IPS-20b (cell line): ENCODE measurements around the gene SLC44A5.
"Not testable (repeated sequence)": the region's sequence is repeated elsewhere in the genome, so short reads cannot be mapped to it uniquely, and the experiment has no call there.

Experiments used
- H3K27ac ChIP-seq: one replicate; pipeline ENCODE4 v1.5.1; 2013; ENCODE audit warnings: low read length
- H3K27me3 ChIP-seq: 2 replicates; pipeline ENCODE4 v1.6.1; 2013; ENCODE audit warnings: mild to moderate bottlenecking, low read length, inconsistent platforms; ENCODE audit not compliant: insufficient read depth
- H3K36me3 ChIP-seq: 2 replicates; pipeline ENCODE4 v1.6.1; 2013; ENCODE audit warnings: low read depth, mild to moderate bottlenecking, inconsistent platforms, low read length, moderate library complexity; ENCODE audit not compliant: insufficient read depth
- H3K4me1 ChIP-seq: 2 replicates; pipeline ENCODE4 v1.6.1; 2013; ENCODE audit warnings: mild to moderate bottlenecking, control low read depth, inconsistent platforms, low read length, moderate library complexity; ENCODE audit not compliant: insufficient read depth
- H3K4me3 ChIP-seq: 2 replicates; pipeline ENCODE4 v1.5.1; 2013; ENCODE audit warnings: mild to moderate bottlenecking, low read length, inconsistent platforms
- H3K9ac ChIP-seq: 2 replicates; pipeline ENCODE4 v1.6.1; 2013; ENCODE audit warnings: low read depth, mild to moderate bottlenecking, inconsistent platforms, low read length, moderate library complexity
- H3K9me3 ChIP-seq: 2 replicates; pipeline ENCODE4 v1.6.1; 2013; ENCODE audit warnings: mild to moderate bottlenecking, low read depth, low read length, inconsistent platforms; ENCODE audit not compliant: insufficient read depth

The SLC44A5 gene

DNA sequence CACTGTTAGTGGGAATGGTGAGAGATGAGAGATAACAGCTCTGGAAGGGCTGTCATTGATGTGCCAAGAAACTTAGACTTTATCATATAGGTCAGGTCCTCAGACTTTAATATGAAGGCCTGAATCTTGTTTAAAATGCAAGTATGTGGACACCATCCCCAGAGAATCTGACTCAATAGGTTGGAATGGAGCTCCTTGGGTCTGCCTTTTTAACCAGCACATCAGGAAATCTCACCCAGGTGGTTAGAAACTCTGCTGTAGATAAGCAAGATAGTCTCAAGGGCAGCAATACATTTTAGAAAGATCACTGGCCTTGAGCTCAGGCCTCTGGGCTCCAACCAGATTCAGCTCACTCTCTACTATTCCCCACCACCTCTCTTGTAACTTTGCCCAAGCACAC is 180.4 kb downstream of the SLC44A5 start:
- no peaks in the 10 kb centered on the region for H3K27me3 ChIP-seq

DNA sequence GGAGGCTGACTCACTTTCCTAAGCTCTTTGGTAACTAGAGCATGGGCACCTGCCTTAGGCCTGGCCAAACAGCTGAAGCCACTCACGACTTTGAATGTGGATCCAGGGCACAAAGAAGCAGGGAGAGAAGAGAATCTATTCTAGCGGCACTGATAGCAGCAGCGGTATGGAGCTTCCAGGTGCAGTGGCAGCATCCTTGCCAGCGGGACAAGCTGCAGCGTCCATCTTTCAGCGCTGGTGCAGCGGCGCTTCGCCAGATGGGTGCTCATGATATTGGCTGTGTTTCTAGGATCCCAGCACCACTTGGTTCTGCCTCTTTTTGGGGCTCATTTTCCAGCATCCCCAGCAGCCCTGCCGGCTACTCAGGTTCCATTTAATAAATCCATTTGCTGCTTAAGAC is 184.2 kb downstream of the SLC44A5 start:
- H3K27ac ChIP-seq, result no peak overlapping the region
- H3K9ac ChIP-seq, result no peak overlapping the region
- H3K36me3 ChIP-seq, result no peaks in the 10 kb centered on the region
- no peaks in the 10 kb centered on the region for H3K27me3 ChIP-seq
- H3K4me1 ChIP-seq, result 0 out of 2 replicates have a peak, but pooled peaks cover 4% of the 10 kb centered on the region
- H3K9me3 ChIP-seq, result no peaks in the 10 kb centered on the region
- H3K4me3 ChIP-seq, result no peak overlapping the region

More for the DNA sequence above, 180.4 kb downstream of the SLC44A5 start:
- Histone ChIP-seq H3K4me3 (no peak overlapping the region), H3K27ac (no peak overlapping the region), H3K36me3 (no peaks in the 10 kb centered on the region), H3K9ac (no peak overlapping the region), H3K4me1 (no peaks in the 10 kb centered on the region), H3K9me3 (no peaks in the 10 kb centered on the region)

DNA sequence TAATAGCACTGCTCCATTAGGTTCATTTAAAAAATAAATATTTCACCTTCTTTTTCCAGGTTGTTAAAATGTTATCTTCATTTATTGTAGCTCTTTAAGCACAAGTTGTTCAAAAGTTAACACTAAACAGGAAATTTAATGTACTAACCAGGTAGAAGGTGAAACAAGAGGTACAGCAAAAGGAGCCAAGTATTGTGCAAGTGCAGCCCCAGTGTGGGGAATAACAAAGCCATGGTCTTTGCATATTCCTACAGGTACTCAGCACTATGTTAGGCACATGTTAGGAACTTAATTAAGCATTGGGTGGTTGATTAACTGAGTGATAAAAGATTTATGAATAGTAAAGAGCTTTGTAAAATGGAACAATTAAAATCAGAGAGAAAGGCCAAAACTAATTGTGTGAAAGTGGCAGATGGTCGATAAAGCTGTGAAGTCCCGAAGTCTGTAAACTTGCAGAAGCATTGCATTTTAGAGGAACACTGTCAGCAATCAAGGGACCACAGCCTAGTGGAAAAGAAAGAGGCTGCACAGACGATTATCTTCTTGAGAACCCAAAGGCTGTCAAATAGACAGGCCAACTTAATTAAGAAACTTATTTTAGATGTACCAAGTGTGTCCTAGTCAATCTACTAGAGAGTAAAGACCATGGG is 185.8 kb downstream of the SLC44A5 start:
- no peaks in the 10 kb centered on the region for H3K27me3 ChIP-seq
- H3K9me3 ChIP-seq, result no peaks in the 10 kb centered on the region
- no peak overlapping the region for H3K4me3 ChIP-seq
- H3K9ac ChIP-seq, result no peak overlapping the region
- 0 out of 2 replicates have a peak, but pooled peaks cover 4% of the 10 kb centered on the region for H3K4me1 ChIP-seq
- no peak overlapping the region for H3K27ac ChIP-seq
- no peaks in the 10 kb centered on the region for H3K36me3 ChIP-seq

DNA sequence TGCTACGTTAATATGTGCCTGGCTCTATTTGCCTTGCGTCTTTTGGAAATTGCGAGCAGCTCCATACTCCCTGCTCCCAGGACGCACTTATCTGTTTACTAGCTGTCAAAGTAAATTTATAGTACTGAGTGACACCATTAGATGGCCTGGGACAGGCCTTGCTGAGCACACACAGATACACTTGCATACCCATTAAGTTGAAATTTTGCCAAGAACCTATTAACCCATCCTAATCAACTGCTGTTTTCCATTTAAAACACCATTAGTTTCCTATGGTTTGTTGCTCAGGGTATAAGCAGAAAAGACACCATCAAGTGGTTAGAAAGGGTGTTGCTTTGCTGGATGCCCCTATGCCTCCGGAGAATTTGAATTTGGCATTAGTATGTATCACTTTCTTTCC is 187.3 kb downstream of the SLC44A5 start:
- Histone ChIP-seq H3K4me3 (no peak overlapping the region), H3K27ac (no peak overlapping the region), H3K4me1 (0 out of 2 replicates have a peak, but pooled peaks cover 4% of the 10 kb centered on the region), H3K27me3 (no peaks in the 10 kb centered on the region), H3K36me3 (no peaks in the 10 kb centered on the region), H3K9ac (no peak overlapping the region), H3K9me3 (no peaks in the 10 kb centered on the region)

DNA sequence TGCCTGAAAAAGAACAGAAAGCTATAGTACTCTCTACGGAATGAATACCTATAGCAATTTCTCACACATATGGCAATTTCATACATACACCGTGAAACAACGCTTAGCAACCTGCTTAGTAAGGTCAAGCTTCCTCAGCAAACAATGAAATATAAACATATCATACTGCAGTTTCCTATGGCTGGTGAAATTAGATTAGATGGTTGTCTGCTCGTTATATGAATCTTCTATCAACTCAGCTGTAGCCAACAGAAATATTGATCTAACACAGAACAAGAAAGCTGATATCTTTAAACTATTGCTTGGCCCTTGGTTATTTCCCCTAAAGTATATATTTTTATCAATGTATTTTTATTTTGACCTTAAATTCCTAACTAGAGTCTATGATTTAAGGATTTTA is 187.8 kb downstream of the SLC44A5 start:
- Histone ChIP-seq H3K36me3 (no peaks in the 10 kb centered on the region), H3K27ac (no peak overlapping the region), H3K4me3 (no peak overlapping the region), H3K27me3 (no peaks in the 10 kb centered on the region), H3K4me1 (0 out of 2 replicates have a peak, but pooled peaks cover 4% of the 10 kb centered on the region), H3K9ac (no peak overlapping the region), H3K9me3 (no peaks in the 10 kb centered on the region)

DNA sequence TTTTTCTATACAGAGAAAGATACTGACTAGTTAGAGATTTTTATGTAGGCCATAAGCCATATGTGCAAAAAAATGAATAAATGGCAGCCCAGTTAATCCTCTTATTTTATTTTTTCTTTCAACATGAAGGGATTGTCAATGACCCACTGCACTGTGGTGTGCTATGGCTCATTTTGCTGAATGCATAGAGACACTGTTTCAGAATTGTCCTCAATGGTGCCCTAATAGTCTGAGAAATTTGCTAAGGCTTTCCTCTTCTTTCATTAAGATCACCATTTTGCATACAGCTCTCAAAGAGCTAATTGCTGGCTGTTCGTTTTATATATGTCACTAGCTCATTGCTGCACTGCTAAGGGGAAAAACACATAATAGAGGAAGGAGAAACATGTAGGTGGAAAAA is 189.5 kb downstream of the SLC44A5 start:
- no peak overlapping the region for H3K9ac ChIP-seq
- peaks cover under 1% of the 10 kb centered on the region; the same call in 1 of the 2 replicates for H3K9me3 ChIP-seq
- H3K27me3 ChIP-seq, result no peaks in the 10 kb centered on the region
- no peaks in the 10 kb centered on the region for H3K36me3 ChIP-seq
- no peak overlapping the region for H3K27ac ChIP-seq
- no peak overlapping the region for H3K4me3 ChIP-seq
- H3K4me1 ChIP-seq, result 0 out of 2 replicates have a peak, but pooled peaks cover 4% of the 10 kb centered on the region

DNA sequence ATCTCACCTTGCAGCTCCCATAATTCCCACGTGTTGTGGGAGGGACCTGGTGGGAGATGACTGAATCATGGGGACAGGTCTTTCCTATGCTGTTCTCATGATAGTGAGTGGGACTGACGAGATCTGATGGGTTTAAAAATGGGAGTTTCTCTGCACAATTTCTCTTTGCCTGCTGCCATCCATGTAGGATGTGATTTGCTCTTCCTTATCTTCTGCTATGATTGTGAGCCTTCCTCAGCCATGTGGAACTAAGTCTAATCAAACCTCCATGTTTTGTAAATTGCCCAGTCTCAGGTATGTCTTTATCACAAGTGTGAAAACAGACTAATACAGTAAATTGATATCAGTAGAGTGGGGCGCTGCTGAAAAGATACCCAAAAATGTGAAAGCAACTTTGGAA is 195.7 kb downstream of the SLC44A5 start:
- H3K36me3 ChIP-seq, result no peaks in the 10 kb centered on the region

DNA sequence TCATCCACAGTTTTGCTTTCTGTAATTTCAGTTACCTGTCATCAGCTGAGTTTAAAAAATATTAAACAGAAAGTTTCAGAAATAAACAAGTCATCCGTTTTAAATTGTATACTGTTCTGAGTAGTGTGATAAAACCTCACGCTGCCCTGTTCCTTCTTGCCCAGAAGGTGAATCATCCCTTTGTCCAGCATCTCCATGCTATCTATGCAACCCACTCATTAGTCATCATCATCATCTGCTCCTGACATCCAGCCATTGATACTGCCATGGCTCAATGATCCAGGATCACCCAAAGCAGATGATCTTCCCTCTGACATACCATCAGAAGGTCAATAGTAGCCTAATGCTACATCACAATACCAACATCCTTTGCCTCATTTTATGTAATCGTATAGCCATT is 198.3 kb downstream of the SLC44A5 start:
- no peaks in the 10 kb centered on the region for H3K27me3 ChIP-seq

More for the DNA sequence above, 195.7 kb downstream of the SLC44A5 start:
- no peak overlapping the region for H3K9ac ChIP-seq
- H3K4me1 ChIP-seq, result no peaks in the 10 kb centered on the region
- H3K9me3 ChIP-seq, result peaks cover 8% of the 10 kb centered on the region; the same call in 1 of the 2 replicates
- H3K27ac ChIP-seq, result no peak overlapping the region
- H3K4me3 ChIP-seq, result no peak overlapping the region
- no peaks in the 10 kb centered on the region for H3K27me3 ChIP-seq

DNA sequence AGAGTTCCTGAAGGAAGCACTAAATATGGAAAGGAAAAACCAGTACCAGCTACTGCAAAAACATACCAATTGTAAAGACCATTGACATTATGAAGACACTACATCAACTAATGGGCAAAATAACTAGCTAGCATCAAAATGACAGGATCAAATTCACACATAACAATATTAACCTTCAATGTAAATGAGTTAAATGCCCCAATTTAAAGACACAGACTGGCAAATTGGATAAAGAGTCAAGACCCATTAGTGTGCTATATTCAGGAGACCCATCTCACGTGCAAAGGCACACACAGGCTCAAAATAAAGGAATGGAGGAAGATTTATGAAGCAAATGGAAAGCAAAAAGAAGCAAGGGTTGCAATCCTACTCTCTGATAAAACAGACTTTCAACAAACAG is 206.2 kb downstream of the SLC44A5 start:
- not testable (repeated sequence) for H3K27me3 ChIP-seq, H3K27ac ChIP-seq, H3K36me3 ChIP-seq, H3K4me3 ChIP-seq, H3K9me3 ChIP-seq, H3K9ac ChIP-seq, H3K4me1 ChIP-seq

More for the DNA sequence above, 198.3 kb downstream of the SLC44A5 start:
- Histone ChIP-seq H3K27ac (no peak overlapping the region), H3K4me1 (no peaks in the 10 kb centered on the region), H3K9ac (no peak overlapping the region), H3K4me3 (no peak overlapping the region), H3K9me3 (peaks cover 8% of the 10 kb centered on the region; the same call in 1 of the 2 replicates), H3K36me3 (no peaks in the 10 kb centered on the region)

DNA sequence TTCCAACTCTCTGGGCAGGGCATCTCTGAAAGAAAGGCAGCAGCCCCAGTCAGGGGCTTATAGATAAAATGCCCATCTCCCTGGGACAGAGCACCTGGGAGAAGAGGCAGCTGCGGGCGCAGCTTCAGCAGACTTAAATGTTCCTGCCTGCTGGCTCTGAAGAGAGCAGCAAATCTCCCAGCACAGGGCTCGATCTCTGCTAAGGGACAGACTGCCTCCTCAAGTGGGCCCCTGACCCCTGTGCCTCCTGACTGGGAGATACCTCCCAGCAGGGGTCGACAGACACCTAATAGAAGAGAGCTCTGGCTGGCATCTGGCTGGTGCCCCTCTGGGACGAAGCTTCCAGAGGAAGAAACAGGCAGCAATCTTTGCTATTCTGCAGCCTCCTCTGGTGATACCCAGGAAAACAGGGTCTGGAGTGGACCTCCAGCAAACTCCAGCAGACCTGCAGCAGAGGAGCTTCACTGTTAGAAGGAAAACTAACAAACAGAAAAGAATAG is 207.7 kb downstream of the SLC44A5 start:
- not testable (repeated sequence) for H3K4me1 ChIP-seq, H3K9ac ChIP-seq, H3K27me3 ChIP-seq, H3K36me3 ChIP-seq, H3K4me3 ChIP-seq, H3K27ac ChIP-seq, H3K9me3 ChIP-seq

DNA sequence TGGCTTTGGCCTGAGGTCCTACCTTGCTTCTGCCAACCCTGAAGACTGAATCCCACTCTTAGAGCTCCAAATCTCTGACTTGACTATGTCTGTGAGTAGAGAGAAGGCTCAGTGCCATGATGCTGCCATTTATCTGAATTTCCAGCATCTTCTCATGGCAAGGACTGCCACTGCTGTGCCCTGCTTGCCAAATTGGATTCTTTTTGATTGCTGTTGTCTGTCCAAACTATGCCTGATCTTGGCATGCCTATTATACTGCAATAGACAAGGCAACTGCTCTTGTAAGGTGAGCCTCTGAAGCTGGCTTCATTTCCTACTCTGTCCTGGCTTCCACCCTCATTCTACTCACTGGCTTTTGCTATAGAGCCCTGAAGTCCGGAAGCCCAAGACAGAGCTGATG is 210.2 kb downstream of the SLC44A5 start:
- no peaks in the 10 kb centered on the region for H3K9me3 ChIP-seq
- H3K36me3 ChIP-seq, result no peaks in the 10 kb centered on the region
- no peak overlapping the region for H3K9ac ChIP-seq
- H3K27me3 ChIP-seq, result no peaks in the 10 kb centered on the region
- no peak overlapping the region for H3K4me3 ChIP-seq
- no peaks in the 10 kb centered on the region for H3K4me1 ChIP-seq
- H3K27ac ChIP-seq, result no peak overlapping the region

DNA sequence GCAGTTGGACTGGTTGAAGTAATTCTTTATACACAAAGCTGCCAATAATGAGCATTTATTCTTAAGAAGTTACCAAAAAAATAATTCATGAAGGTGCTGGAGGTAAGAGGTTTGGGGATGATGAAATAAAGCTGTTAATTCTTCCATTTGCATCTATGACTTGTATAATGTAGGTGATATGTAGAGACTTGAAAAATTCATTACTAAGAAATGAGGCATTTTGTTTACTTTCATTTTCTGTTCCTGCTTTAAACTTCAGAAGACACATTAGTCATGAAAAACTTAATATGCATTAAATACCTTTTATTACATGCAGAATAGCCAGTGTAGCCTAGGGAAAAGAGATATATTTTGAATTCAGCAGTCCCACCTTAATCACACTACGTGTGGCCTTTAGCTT is 214.2 kb downstream of the SLC44A5 start:
- Histone ChIP-seq H3K4me1 (no peaks in the 10 kb centered on the region), H3K9ac (no peak overlapping the region), H3K27me3 (no peaks in the 10 kb centered on the region), H3K36me3 (no peaks in the 10 kb centered on the region), H3K9me3 (peaks cover 12% of the 10 kb centered on the region), H3K27ac (no peak overlapping the region), H3K4me3 (no peak overlapping the region)
